HepG2 (cell line): ENCODE data around the gene CDC42EP1. TPM values are rescaled to one million over a fixed set of nuclear protein-coding genes. Genes with fewer than 3 reads are reported as not detected.
A peak's percentile ranks its signal among the peaks of the same experiment; 100 is the strongest.

Source experiments
- ATAC-seq: fragments of 200-7000 bp; cut with Tn5 transposase; 3 replicates; pipeline ENCODE4 v1.9.1; 2020; ENCODE audit warnings: mild to moderate bottlenecking, moderate library complexity
- BruUV-seq: library from RNA; stranded (reverse); fragments of 400-500 nt; replicated peaks from 2 replicates; lab custom pipeline; 2021; lab: Mats Ljungman, UMichigan
- CTCF ChIA-PET: fragments of 300-600 bp; formaldehyde crosslinking; extraction: SDS; loops from one replicate; lab custom pipeline; 2021; ENCODE audit warnings: low total read pairs, inconsistent platforms, low intra/inter-chr PET ratio; lab: Yijun Ruan, JAX
- POLR2A ChIA-PET: fragments of 350-600 bp; sonication (Branson Sonifier 250); formaldehyde crosslinking; loops from one replicate; lab custom pipeline; 2020; ENCODE audit warnings: antibody characterized with exemption, inconsistent platforms; lab: Yijun Ruan, JAX
- DNase-seq: peaks from one replicate; pipeline ENCODE4 v3.0.0-alpha.2; 2015; ENCODE audit warnings: low spot score
- FAIRE-seq: peaks from 3 replicates; lab custom pipeline; 2011; peaks lifted over from hg19 to GRCh38; lab: Jason Lieb, UNC
- H2AFZ ChIP-seq: one replicate; pipeline ENCODE4 v1.6.1; 2011; ENCODE audit warnings: low read length, inconsistent platforms
- H3K27ac ChIP-seq: fragments of 300-600 bp; 3 replicates; pipeline ENCODE4 v1.8.0; 2011; ENCODE audit warnings: mixed run types, mild to moderate bottlenecking, mixed read lengths, low read length, inconsistent platforms; ENCODE audit not compliant: insufficient read depth; ENCODE audit errors: extremely low read length
- H3K27me3 ChIP-seq, 2 experiments: fragments of 200-600 bp in 1 of 2; 2 replicates in 1 of 2; 3 replicates in 1 of 2; pipeline versions ENCODE4 v1.6.0 to v1.8.0; 2011; ENCODE audit warnings: low read length in 2 of 2, mild to moderate bottlenecking in 2 of 2, moderate library complexity in 2 of 2, inconsistent platforms in 1 of 2; ENCODE audit not compliant: insufficient read depth in 2 of 2, control insufficient read depth in 1 of 2
- H3K36me3 ChIP-seq, 2 experiments: fragments of 200-600 bp in 1 of 2; replicated peaks in 1 of 2; 2 replicates in 1 of 2; 3 replicates in 1 of 2; pipeline versions ENCODE4 v1.5.1 to v1.8.0; 2011; ENCODE audit warnings: low read length in 2 of 2, inconsistent platforms in 1 of 2; ENCODE audit not compliant: insufficient read depth in 2 of 2, control insufficient read depth in 1 of 2
- H3K4me1 ChIP-seq: 2 replicates; pipeline ENCODE4 v1.5.1; 2012; ENCODE audit warnings: low read length, inconsistent platforms; ENCODE audit not compliant: insufficient read depth
- H3K4me2 ChIP-seq: 2 replicates; pipeline ENCODE4 v1.6.0; 2011; ENCODE audit warnings: low read depth, low read length, inconsistent platforms
- H3K4me3 ChIP-seq, 3 experiments: fragments of 200-600 bp in 1 of 3; sonication (generic), shearing (Covaris generic) in 1 of 3; replicated peaks in 1 of 3; 2 replicates each; pipeline ENCODE4 v1.5.1; 2011 to 2016; ENCODE audit warnings: low read length in 3 of 3, inconsistent platforms in 2 of 3, low read depth in 2 of 3, mild to moderate bottlenecking in 2 of 3, control low read depth in 1 of 3, mixed read lengths in 1 of 3; ENCODE audit not compliant: insufficient read depth in 1 of 3
- H3K79me2 ChIP-seq: one replicate; pipeline ENCODE4 v1.6.1; 2011; ENCODE audit warnings: low read length, inconsistent platforms; ENCODE audit not compliant: insufficient read depth
- H3K9ac ChIP-seq: 2 replicates; pipeline ENCODE4 v1.6.0; 2011; ENCODE audit warnings: mild to moderate bottlenecking, low read depth, low read length, inconsistent platforms; ENCODE audit not compliant: insufficient read depth
- H3K9me3 ChIP-seq: 2 replicates; pipeline ENCODE4 v1.5.1; 2012; ENCODE audit warnings: mild to moderate bottlenecking, low read length
- H4K20me1 ChIP-seq: 2 replicates; pipeline ENCODE4 v1.6.0; 2011; ENCODE audit warnings: inconsistent platforms, mild to moderate bottlenecking, low read length, moderate library complexity; ENCODE audit not compliant: insufficient read depth
- AGO2 ChIP-seq: fragments of 200-400 bp; formaldehyde crosslinking; optimal IDR thresholded peaks from 2 replicates; pipeline ENCODE3; 2017; ENCODE audit warnings: mild to moderate bottlenecking, low read depth, low read length, moderate library complexity
- GZF1 ChIP-seq: sonication (generic); formaldehyde crosslinking; IDR thresholded peaks from 2 replicates; pipeline ENCODE4 v1.5.1; 2020; ENCODE audit warnings: mild to moderate bottlenecking, missing genetic modification reagents
- HNRNPL ChIP-seq: fragments of 200-400 bp; formaldehyde crosslinking; IDR thresholded peaks from 2 replicates; pipeline ENCODE4 v1.6.1; 2017; ENCODE audit warnings: mild to moderate bottlenecking, low read depth, low read length
- PITX1 ChIP-seq: sonication (generic); formaldehyde crosslinking; IDR thresholded peaks from 2 replicates; pipeline ENCODE4 v1.5.1; 2020; ENCODE audit warnings: mild to moderate bottlenecking, missing genetic modification reagents
- RBFOX2 ChIP-seq: fragments of 200-400 bp; formaldehyde crosslinking; IDR thresholded peaks from 2 replicates; pipeline ENCODE4 v1.6.1; 2017; ENCODE audit warnings: low read depth, mild to moderate bottlenecking, low read length
- SAP130 ChIP-seq: IDR thresholded peaks from 2 replicates; pipeline ENCODE4 v1.6.1; 2016; ENCODE audit warnings: low read depth
- SIX4 ChIP-seq: sonication (generic); formaldehyde crosslinking; IDR thresholded peaks from 2 replicates; pipeline ENCODE4 v1.4.0; 2020; ENCODE audit warnings: missing genetic modification reagents
- SP2 ChIP-seq: sonication (generic); formaldehyde crosslinking; IDR thresholded peaks from 2 replicates; pipeline ENCODE4 v1.5.1; 2020; ENCODE audit warnings: mild to moderate bottlenecking, missing genetic modification reagents
- TRIM24 ChIP-seq: sonication (generic); formaldehyde crosslinking; IDR thresholded peaks from 2 replicates; pipeline ENCODE4 v1.8.0; 2022; ENCODE audit warnings: mild to moderate bottlenecking, missing genetic modification reagents
- ZBTB3 ChIP-seq: sonication (generic); formaldehyde crosslinking; IDR thresholded peaks from 2 replicates; pipeline ENCODE4 v1.4.0; 2020; ENCODE audit warnings: low read depth, mild to moderate bottlenecking, moderate library complexity, missing genetic modification reagents, borderline replicate concordance
- ZC3H13 ChIP-seq: sonication (generic); formaldehyde crosslinking; IDR thresholded peaks from 2 replicates; pipeline ENCODE4 v1.8.1; 2023; ENCODE audit warnings: mild to moderate bottlenecking, missing genetic modification reagents, moderate library complexity
- ZNF10 ChIP-seq: sonication (generic); formaldehyde crosslinking; IDR thresholded peaks from 2 replicates; pipeline ENCODE4 v1.4.0; 2020; ENCODE audit warnings: mild to moderate bottlenecking, low read depth, missing genetic modification reagents, borderline replicate concordance
- ZNF605 ChIP-seq: sonication (generic); formaldehyde crosslinking; IDR thresholded peaks from 2 replicates; pipeline ENCODE4 v1.8.0; 2022; ENCODE audit warnings: mild to moderate bottlenecking, missing genetic modification reagents
- ZNF768 ChIP-seq: sonication (generic); formaldehyde crosslinking; IDR thresholded peaks from 2 replicates; pipeline ENCODE4 v1.4.0; 2020; ENCODE audit warnings: missing genetic modification reagents
- ZNF878 ChIP-seq: sonication (generic); formaldehyde crosslinking; IDR thresholded peaks from 2 replicates; pipeline ENCODE4 v1.8.1; 2023; ENCODE audit warnings: mild to moderate bottlenecking, missing genetic modification reagents, moderate library complexity
- ZNF883 ChIP-seq: sonication (generic); formaldehyde crosslinking; IDR thresholded peaks from 2 replicates; pipeline ENCODE4 v1.5.1; 2020; ENCODE audit warnings: mild to moderate bottlenecking, missing genetic modification reagents; ENCODE audit errors: not compliant biosample characterization
- WGBS: methylation state at CpG from one replicate; pipeline ENCODE4 v1.1.6; 2017; ENCODE audit warnings: low lambda C conversion rate; 5-methylcytosine and 5-hydroxymethylcytosine counted together
- in situ Hi-C: cut with HindIII; loops from 2 replicates; pipeline ENCODE4 v1.10.0; 2017; ENCODE audit warnings: low pct_unique_long_range_greater_than_20kb; ENCODE audit not compliant: extremely low pct_ligation_motif_present
- intact Hi-C: fragments of 100-400 bp; cut with micrococcal nuclease; formaldehyde crosslinking; loops from one replicate; pipeline ENCODE4 v1.10.0; 2022; ENCODE audit not compliant: unreplicated experiment
- polyA plus RNA-seq, 8 experiments: library from polyadenylated mRNA; depleted of rRNA in 3 of 8; stranded (reverse) in 7 of 8; unstranded in 1 of 8; fragments of >200 nt; fragmentation: Illumina TruSeq in 4 of 8; extraction: Trizol in 4 of 8; gene quantifications; 2 replicates each; pipeline versions ENCODE4 v1.2.1 to v1.2.3, GENCODE V29; 2011 to 2016; ENCODE audit warnings: low read depth in 4 of 8, missing spikeins in 1 of 8, mixed read lengths in 1 of 8; ENCODE audit not compliant: insufficient read depth in 1 of 8
- total RNA-seq, 5 experiments: library from RNA; depleted of rRNA; stranded (reverse); fragments of >200 nt; fragmentation: Illumina TruSeq; extraction: Trizol; gene quantifications; 2 replicates each; pipeline ENCODE4 v1.2.3, GENCODE V29; 2016; ENCODE audit warnings: low read depth in 1 of 5
- TF ChIP-seq, protein P1 (sequence below): sonication (generic); formaldehyde crosslinking; IDR thresholded peaks from 2 replicates; pipeline ENCODE4 v1.5.0; 2020; ENCODE audit warnings: mild to moderate bottlenecking, missing genetic modification reagents
- TF ChIP-seq, protein P2 (sequence below): sonication (generic); formaldehyde crosslinking; IDR thresholded peaks from 2 replicates; pipeline ENCODE4 v1.5.0; 2020; ENCODE audit warnings: mild to moderate bottlenecking, low read depth, missing genetic modification reagents, borderline replicate concordance
- TF ChIP-seq, protein P3 (sequence below): sonication (generic); formaldehyde crosslinking; IDR thresholded peaks from 2 replicates; pipeline ENCODE4 v1.8.1; 2023; ENCODE audit warnings: missing genetic modification reagents, mild to moderate bottlenecking, borderline replicate concordance
- TF ChIP-seq, protein P4 (sequence below): sonication (generic); formaldehyde crosslinking; IDR thresholded peaks from 2 replicates; pipeline ENCODE4 v1.5.0; 2020; ENCODE audit warnings: missing genetic modification reagents, mild to moderate bottlenecking, borderline replicate concordance

CDC42EP1 gene
- total and polyA plus RNA-seq, 2 of the 13 experiments (the other 11 are each of a cell fraction or from before 2014, with no cell fraction given): 17.1 to 29.5 TPM

DNA sequence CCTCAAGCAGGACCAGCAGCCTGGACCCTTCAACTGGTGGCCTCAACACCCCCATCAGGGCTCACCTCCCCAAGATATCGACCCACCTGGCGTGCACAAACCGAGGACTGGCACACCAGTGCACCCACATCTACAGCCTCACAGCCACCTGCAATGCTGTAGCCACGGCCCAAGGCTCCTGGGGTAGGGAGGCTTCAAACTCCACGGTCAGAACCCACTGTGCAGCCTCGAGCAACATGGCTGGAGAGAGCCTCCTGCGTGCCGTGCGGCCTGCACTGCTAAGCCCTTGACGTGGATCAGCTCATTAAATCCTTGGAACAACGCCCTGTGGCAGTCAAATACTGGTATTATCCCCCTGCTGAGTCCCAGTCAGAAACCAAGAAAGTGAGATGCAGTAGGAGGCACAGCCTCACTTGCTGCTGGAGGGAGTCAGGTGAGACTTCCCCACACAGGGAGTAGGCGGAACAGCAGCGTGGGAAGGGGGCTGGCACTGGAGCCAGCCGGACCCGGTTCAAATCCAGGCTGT lies 45.7 kb upstream of the CDC42EP1 start:
- H3K36me3 ChIP-seq: peaks cover 6 to 37% of the 10 kb centered on the region in 2 experiments
- peak overlapping the region; percentile 37; the same call in 1 of the 2 replicates for H3K4me2 ChIP-seq
- no peak overlapping the region for H2AFZ ChIP-seq
- no peak for FAIRE-seq
- peak overlapping the region; percentile 20 for H3K27ac ChIP-seq
- DNase-seq: no peak
- H4K20me1 ChIP-seq: peaks cover 9% of the 10 kb centered on the region; the same call in 1 of the 2 replicates
- H3K79me2 ChIP-seq: peaks cover 63% of the 10 kb centered on the region
- 95% methylated on average over 3 of the region's 15 CpGs for WGBS
- in situ Hi-C loops (no loop called here), intact Hi-C loops (no loop called here)
- no peaks in the 10 kb centered on the region for H3K9me3 ChIP-seq
- H3K9ac ChIP-seq: no peak overlapping the region
- H3K4me3 ChIP-seq: 0 out of 6 replicates have a peak overlapping the region, but pooled peaks of 1 of the 3 experiments have one; percentile 21
- CTCF ChIA-PET: no interaction called here
- POLR2A ChIA-PET: no interaction called here
- peaks cover 88% of the 10 kb centered on the region for H3K4me1 ChIP-seq
- BruUV-seq: no TSS peak
- H3K27me3 ChIP-seq: no peaks in the 10 kb centered on the region; a peak in 1 of 5 replicates
- no peak for ATAC-seq
- TF ChIP-seq ZNF883 (CRISPR knock-in tag): no peak
- no peak for TF ChIP-seq SIX4 (CRISPR knock-in tag)
- TF ChIP-seq, protein P1, sequence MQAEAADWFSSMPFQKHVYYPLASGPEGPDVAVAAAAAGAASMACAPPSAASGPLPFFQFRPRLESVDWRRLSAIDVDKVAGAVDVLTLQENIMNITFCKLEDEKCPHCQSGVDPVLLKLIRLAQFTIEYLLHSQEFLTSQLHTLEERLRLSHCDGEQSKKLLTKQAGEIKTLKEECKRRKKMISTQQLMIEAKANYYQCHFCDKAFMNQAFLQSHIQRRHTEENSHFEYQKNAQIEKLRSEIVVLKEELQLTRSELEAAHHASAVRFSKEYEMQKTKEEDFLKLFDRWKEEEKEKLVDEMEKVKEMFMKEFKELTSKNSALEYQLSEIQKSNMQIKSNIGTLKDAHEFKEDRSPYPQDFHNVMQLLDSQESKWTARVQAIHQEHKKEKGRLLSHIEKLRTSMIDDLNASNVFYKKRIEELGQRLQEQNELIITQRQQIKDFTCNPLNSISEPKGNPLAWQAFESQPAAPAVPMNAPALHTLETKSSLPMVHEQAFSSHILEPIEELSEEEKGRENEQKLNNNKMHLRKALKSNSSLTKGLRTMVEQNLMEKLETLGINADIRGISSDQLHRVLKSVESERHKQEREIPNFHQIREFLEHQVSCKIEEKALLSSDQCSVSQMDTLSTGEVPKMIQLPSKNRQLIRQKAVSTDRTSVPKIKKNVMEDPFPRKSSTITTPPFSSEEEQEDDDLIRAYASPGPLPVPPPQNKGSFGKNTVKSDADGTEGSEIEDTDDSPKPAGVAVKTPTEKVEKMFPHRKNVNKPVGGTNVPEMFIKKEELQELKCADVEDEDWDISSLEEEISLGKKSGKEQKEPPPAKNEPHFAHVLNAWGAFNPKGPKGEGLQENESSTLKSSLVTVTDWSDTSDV (CRISPR knock-in tag): no peak
- no peak for TF ChIP-seq ZNF605 (CRISPR knock-in tag)
- peak; percentile 38; the same call in 1 of the 2 replicates for TF ChIP-seq ZNF768
- no peak for TF ChIP-seq ZC3H13
- TF ChIP-seq ZNF878 (CRISPR knock-in tag): no peak
- TF ChIP-seq, protein P2, sequence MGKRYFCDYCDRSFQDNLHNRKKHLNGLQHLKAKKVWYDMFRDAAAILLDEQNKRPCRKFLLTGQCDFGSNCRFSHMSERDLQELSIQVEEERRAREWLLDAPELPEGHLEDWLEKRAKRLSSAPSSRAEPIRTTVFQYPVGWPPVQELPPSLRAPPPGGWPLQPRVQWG (CRISPR knock-in tag): no peak
- TF ChIP-seq ZNF10: no peak
- TF ChIP-seq, protein P3, sequence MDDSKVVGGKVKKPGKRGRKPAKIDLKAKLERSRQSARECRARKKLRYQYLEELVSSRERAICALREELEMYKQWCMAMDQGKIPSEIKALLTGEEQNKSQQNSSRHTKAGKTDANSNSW: no peak
- 0 out of 2 replicates have a peak, but pooled peaks have one; percentile 26 for TF ChIP-seq SAP130
- TF ChIP-seq TRIM24: no peak
- TF ChIP-seq AGO2: peak; percentile 83
- no peak for TF ChIP-seq GZF1 (CRISPR knock-in tag)
- TF ChIP-seq HNRNPL: 0 out of 2 replicates have a peak, but pooled peaks have one; percentile 27
- no peak for TF ChIP-seq SP2
- peak; percentile 51 for TF ChIP-seq RBFOX2
- TF ChIP-seq PITX1 (CRISPR knock-in tag): peak; percentile 36; the same call in 1 of the 2 replicates
- no peak for TF ChIP-seq ZBTB3 (CRISPR knock-in tag)
- TF ChIP-seq, protein P4, sequence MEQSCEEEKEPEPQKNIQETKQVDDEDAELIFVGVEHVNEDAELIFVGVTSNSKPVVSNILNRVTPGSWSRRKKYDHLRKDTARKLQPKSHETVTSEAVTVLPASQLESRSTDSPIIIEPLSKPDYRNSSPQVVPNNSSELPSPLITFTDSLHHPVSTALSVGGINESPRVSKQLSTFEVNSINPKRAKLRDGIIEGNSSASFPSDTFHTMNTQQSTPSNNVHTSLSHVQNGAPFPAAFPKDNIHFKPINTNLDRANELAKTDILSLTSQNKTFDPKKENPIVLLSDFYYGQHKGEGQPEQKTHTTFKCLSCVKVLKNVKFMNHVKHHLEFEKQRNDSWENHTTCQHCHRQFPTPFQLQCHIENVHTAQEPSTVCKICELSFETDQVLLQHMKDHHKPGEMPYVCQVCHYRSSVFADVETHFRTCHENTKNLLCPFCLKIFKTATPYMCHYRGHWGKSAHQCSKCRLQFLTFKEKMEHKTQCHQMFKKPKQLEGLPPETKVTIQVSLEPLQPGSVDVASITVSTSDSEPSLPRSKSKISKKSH (CRISPR knock-in tag): 0 out of 2 replicates have a peak, but pooled peaks have one; percentile 51
